ENCODE data around the gene THRAP3. TPM values are rescaled to one million over a fixed set of nuclear protein-coding genes. Genes with fewer than 3 reads are reported as not detected.
A peak's percentile ranks its signal among the peaks of the same experiment; 100 is the strongest.

Gene THRAP3
- total RNA-seq, 1 donor from 2014 or later, result 119 TPM

DNA sequence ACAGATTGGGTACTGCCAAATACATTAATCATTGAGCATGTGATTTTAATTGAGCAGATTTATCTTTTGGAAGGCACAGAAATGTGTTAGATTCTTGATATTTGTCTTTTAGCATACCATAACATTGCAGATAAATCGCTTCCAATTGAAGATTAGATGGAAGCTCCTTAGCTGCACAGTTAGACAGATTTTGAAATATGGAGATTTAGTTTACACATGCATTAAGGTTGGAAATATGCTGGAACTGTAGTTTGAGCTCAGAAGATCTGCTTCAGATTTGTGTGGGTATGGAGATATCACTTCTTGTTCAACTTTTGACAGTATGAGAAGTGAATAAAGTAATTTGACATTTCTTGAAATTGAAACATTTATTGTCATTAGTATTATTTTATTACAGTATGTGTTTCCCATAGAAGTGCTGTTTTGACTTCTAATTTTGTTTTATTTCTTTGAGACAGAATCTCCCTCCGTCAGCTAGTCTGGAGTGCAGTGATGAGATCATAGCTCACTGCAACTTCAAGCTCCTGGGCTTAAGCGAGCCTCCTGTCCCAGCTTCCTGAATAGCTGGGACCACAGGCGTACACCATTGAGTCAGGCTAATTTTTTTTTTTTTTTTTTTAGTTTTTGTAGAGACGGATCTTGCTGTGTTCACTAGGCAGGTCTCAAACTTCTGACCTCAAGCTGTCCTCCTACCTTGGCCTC is 29.1 kb downstream of the THRAP3 start:
- no peaks in the 10 kb centered on the region for H3K36me3 Mint-ChIP-seq (ENCODE audit: unreplicated experiment)
- peaks cover 2% of the 10 kb centered on the region for H3K27me3 Mint-ChIP-seq (ENCODE audit: unreplicated experiment)
- DNase-seq, result no peak
- H3K4me1 Mint-ChIP-seq (ENCODE audit: low read depth, unreplicated experiment), result peaks cover 14% of the 10 kb centered on the region
- H3K27ac Mint-ChIP-seq (ENCODE audit: unreplicated experiment), result no peak overlapping the region
- TF ChIP-seq, protein P1, sequence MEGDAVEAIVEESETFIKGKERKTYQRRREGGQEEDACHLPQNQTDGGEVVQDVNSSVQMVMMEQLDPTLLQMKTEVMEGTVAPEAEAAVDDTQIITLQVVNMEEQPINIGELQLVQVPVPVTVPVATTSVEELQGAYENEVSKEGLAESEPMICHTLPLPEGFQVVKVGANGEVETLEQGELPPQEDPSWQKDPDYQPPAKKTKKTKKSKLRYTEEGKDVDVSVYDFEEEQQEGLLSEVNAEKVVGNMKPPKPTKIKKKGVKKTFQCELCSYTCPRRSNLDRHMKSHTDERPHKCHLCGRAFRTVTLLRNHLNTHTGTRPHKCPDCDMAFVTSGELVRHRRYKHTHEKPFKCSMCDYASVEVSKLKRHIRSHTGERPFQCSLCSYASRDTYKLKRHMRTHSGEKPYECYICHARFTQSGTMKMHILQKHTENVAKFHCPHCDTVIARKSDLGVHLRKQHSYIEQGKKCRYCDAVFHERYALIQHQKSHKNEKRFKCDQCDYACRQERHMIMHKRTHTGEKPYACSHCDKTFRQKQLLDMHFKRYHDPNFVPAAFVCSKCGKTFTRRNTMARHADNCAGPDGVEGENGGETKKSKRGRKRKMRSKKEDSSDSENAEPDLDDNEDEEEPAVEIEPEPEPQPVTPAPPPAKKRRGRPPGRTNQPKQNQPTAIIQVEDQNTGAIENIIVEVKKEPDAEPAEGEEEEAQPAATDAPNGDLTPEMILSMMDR (IDR thresholded peaks at IDR 0.05; ENCODE audit: partially characterized antibody, unreplicated experiment), result no peak
- H3K9me3 Mint-ChIP-seq (ENCODE audit: unreplicated experiment), result peaks cover 5% of the 10 kb centered on the region
- no peak overlapping the region for H3K4me3 Mint-ChIP-seq (ENCODE audit: unreplicated experiment)

DNA sequence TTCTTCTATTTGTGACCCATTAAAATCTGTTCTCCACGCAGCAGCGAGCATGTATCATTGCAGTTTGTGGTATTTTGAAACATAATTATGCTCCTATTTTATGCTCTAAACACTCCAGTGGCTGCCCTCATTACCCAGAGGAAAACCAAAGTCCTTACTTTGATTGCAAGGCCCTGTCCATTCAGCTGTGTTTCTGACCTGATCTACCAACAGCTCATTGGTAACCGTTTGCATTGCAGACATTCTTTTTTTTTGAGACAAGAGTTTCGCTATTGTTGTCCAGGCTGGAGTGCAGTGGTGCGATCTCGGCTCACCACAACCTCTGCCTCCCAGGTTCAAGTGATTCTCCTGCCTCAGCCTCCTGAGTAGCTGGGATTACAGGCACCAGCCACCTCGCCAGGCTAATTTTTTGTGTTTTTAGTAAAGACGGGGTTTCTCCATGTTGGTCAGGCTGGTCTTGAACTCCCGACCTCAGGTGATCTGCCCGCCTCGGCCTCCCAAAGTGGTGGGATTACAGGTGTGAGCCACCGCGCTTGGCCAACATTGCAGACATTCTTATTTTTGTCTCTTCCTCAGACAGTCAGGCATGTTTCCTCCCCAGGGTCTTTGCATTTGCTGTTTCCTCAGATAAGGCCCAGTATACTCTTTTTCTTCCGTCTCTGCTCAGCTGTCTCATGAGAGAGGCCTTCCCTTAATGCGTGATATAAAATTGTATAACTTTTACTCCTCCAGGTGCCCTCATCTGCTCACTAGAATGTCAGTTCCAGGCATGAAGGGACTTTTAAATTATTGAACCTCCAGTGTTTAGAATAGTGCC is 32.5 kb downstream of the THRAP3 start:
- no peak overlapping the region for H3K4me3 Mint-ChIP-seq (ENCODE audit: unreplicated experiment)
- peaks cover 3% of the 10 kb centered on the region for H3K9me3 Mint-ChIP-seq (ENCODE audit: unreplicated experiment)
- no peak for DNase-seq
- H3K36me3 Mint-ChIP-seq (ENCODE audit: unreplicated experiment), result no peaks in the 10 kb centered on the region
- TF ChIP-seq, protein P1 (IDR thresholded peaks at IDR 0.05; ENCODE audit: partially characterized antibody, unreplicated experiment), result no peak
- H3K4me1 Mint-ChIP-seq (ENCODE audit: low read depth, unreplicated experiment), result peaks cover 8% of the 10 kb centered on the region
- H3K27ac Mint-ChIP-seq (ENCODE audit: unreplicated experiment), result peak overlapping the region; percentile 43
- H3K27me3 Mint-ChIP-seq (ENCODE audit: unreplicated experiment), result peaks cover 2% of the 10 kb centered on the region

- H3K27me3 Mint-ChIP-seq (ENCODE audit: unreplicated experiment), result peaks cover 2% of the 10 kb centered on the region
- peak overlapping the region; percentile 43 for H3K27ac Mint-ChIP-seq (ENCODE audit: unreplicated experiment)
- H3K4me1 Mint-ChIP-seq (ENCODE audit: low read depth, unreplicated experiment), result peaks cover 8% of the 10 kb centered on the region
- peak overlapping the region; percentile 40 for H3K4me3 Mint-ChIP-seq (ENCODE audit: unreplicated experiment)
- no peak for DNase-seq
- H3K9me3 Mint-ChIP-seq (ENCODE audit: unreplicated experiment), result peaks cover 3% of the 10 kb centered on the region
- TF ChIP-seq, protein P1 (IDR thresholded peaks at IDR 0.05; ENCODE audit: partially characterized antibody, unreplicated experiment), result no peak
- no peaks in the 10 kb centered on the region for H3K36me3 Mint-ChIP-seq (ENCODE audit: unreplicated experiment)
Observed at GRCh38 chr1:36257375-36257767, 33.1 kb downstream of the THRAP3 start.

DNA sequence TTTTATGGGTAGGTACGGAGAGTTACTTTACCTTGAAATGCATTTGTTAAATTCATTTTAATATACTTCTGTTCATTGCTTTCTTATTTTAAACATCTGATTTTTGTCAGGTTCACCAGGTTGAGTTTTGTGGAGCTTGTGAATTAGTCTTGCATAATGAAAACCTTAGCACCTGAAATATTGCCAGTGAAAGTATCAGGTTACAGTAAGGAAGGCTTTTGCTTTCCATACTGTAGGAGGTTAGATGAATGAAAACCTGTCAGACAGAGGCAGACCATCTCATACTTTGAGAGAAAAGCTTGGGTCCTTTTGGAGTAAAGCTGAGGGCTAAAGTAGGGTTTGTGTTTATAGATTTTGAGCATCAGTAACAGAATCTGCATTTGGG is 34.7 kb downstream of the THRAP3 start:
- peaks cover 6% of the 10 kb centered on the region for H3K9me3 Mint-ChIP-seq (ENCODE audit: unreplicated experiment)
- TF ChIP-seq, protein P1 (IDR thresholded peaks at IDR 0.05; ENCODE audit: partially characterized antibody, unreplicated experiment), result no peak
- H3K4me1 Mint-ChIP-seq (ENCODE audit: low read depth, unreplicated experiment), result peaks cover 8% of the 10 kb centered on the region
- no peak overlapping the region for H3K4me3 Mint-ChIP-seq (ENCODE audit: unreplicated experiment)
- no peak overlapping the region for H3K27ac Mint-ChIP-seq (ENCODE audit: unreplicated experiment)
- no peaks in the 10 kb centered on the region for H3K36me3 Mint-ChIP-seq (ENCODE audit: unreplicated experiment)
- H3K27me3 Mint-ChIP-seq (ENCODE audit: unreplicated experiment), result peaks cover 2% of the 10 kb centered on the region
- DNase-seq, result no peak

DNA sequence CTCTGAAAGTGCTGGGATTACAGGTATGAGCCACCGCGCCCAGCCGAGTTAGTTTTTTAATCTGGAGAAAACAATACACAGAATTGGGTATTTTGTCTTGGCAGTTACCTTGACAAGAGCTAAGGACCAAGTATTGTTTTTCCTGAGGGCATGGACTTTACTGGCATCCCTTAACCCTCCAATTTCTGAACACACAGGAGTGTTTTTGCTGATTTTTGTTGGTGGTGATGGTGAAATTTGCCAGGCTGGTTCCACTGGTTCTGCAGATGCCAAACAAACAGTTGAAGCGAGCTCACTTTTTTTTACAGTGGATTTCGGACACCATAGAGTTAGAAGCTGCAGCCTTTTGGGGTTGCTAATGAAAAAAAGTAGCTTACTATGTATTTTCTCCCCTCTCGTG is 44.7 kb downstream of the THRAP3 start:
- Mint-ChIP-seq H3K36me3 (ENCODE audit: unreplicated experiment) (no peaks in the 10 kb centered on the region), H3K4me1 (ENCODE audit: low read depth, unreplicated experiment) (no peaks in the 10 kb centered on the region), H3K9me3 (ENCODE audit: unreplicated experiment) (peaks cover 3% of the 10 kb centered on the region), H3K27ac (ENCODE audit: unreplicated experiment) (no peak overlapping the region), H3K27me3 (ENCODE audit: unreplicated experiment) (no peaks in the 10 kb centered on the region), H3K4me3 (ENCODE audit: unreplicated experiment) (no peak overlapping the region)
- TF ChIP-seq, protein P1 (IDR thresholded peaks at IDR 0.05; ENCODE audit: partially characterized antibody, unreplicated experiment), result no peak
- DNase-seq, result no peak

Measured in glutamatergic neuron (in vitro differentiated cells).